Head of caudate nucleus (tissue), 42 donors: ENCODE measurements around the gene DAB2.
"Not testable (repeated sequence)": the region's sequence is repeated elsewhere in the genome, so short reads cannot be mapped to it uniquely, and the experiment has no call there.

Experiments used
- DNase-seq, 42 donors: peaks; one replicate each; pipeline versions ENCODE4 v3.0.0 to v3.0.0-alpha.2; 2020 to 2021; ENCODE audit warnings: mixed read lengths in 7 of 42
- intact Hi-C: fragments of 100-400 bp; cut with DNase I; formaldehyde crosslinking; loops from one replicate; pipeline ENCODE4 v1.15.0; 2022

DAB2 gene

GRCh38 chr5:39361306-39361705, 63.5 kb downstream of the DAB2 start:
- DNase-seq = no peak
- intact Hi-C loops = no loop called here

GRCh38 chr5:39360471-39361111, 64.2 kb downstream of the DAB2 start:
- intact Hi-C loops = no loop called here
- no peak for DNase-seq

- no peak for DNase-seq
- intact Hi-C loops = no loop called here
Measured at GRCh38 chr5:39356263-39356662, 68.5 kb downstream of the DAB2 start.

GRCh38 chr5:39355324-39355723, 69.5 kb downstream of the DAB2 start:
- intact Hi-C loops = no loop called here
- no peak for DNase-seq

- intact Hi-C loops = no loop called here
- DNase-seq = no peak
Measured at GRCh38 chr5:39353717-39354399, 70.9 kb downstream of the DAB2 start.

- intact Hi-C loops = no loop called here
- no peak for DNase-seq
Measured at GRCh38 chr5:39352951-39353350, 71.8 kb downstream of the DAB2 start.

GRCh38 chr5:39352170-39352569, 72.6 kb downstream of the DAB2 start:
- intact Hi-C loops = no loop called here
- no peak for DNase-seq

GRCh38 chr5:39349484-39349883, 75.3 kb downstream of the DAB2 start:
- intact Hi-C loops = no loop called here
- no peak for DNase-seq

- no peak for DNase-seq
- intact Hi-C loops = no loop called here
Measured at GRCh38 chr5:39342460-39342859, 82.3 kb downstream of the DAB2 start.

- DNase-seq = peak in 2 of 42 donors; percentile 5 to 10
- intact Hi-C loops = no loop called here
Measured at GRCh38 chr5:39341896-39342295, 82.9 kb downstream of the DAB2 start.

- intact Hi-C loops = no loop called here
- DNase-seq = no peak
Measured at GRCh38 chr5:39340506-39340905, 84.3 kb downstream of the DAB2 start.

GRCh38 chr5:39337252-39337915, 87.4 kb downstream of the DAB2 start:
- DNase-seq = no peak
- intact Hi-C loops = no loop called here

GRCh38 chr5:39334296-39334695, 90.5 kb downstream of the DAB2 start:
- intact Hi-C loops, DNase-seq: not testable (repeated sequence)

- intact Hi-C loops = no loop called here
- no peak for DNase-seq
Measured at GRCh38 chr5:39333104-39333503, 91.7 kb downstream of the DAB2 start.

GRCh38 chr5:39331861-39332381, 92.9 kb downstream of the DAB2 start:
- no peak for DNase-seq
- intact Hi-C loops = no loop called here

GRCh38 chr5:39328731-39329130, 96.0 kb downstream of the DAB2 start:
- intact Hi-C loops = no loop called here
- DNase-seq = no peak

GRCh38 chr5:39323542-39323941, 101.2 kb downstream of the DAB2 start:
- intact Hi-C loops = no loop called here
- no peak for DNase-seq
